Fibroblast of peridontal ligament (primary cell): ENCODE data around the gene KLK3.

Source experiments
- DNase-seq: peaks from one replicate; pipeline ENCODE4 v3.0.0-alpha.2; 2010; ENCODE audit errors: extremely low read depth

KLK3 gene

DNA sequence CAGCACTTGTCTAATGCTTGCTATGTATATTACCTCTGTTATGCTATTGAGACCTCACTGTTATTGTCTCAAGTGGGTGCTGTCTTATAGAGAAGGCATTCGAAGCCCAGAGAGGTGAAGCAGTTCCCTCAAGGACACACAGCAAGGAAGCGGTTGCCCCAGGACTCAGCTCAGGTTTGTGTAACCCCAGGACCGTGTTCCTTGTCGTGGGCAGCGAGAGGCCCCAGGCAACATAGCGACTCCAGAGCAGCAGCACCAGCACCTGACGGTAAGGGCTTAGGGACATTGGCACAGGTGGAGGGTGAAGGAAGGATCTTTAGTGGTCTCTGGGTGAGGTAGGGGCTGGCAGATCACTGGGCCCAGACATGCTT is 23.7 kb upstream of the KLK3 start:
- DNase-seq: no peak

DNA sequence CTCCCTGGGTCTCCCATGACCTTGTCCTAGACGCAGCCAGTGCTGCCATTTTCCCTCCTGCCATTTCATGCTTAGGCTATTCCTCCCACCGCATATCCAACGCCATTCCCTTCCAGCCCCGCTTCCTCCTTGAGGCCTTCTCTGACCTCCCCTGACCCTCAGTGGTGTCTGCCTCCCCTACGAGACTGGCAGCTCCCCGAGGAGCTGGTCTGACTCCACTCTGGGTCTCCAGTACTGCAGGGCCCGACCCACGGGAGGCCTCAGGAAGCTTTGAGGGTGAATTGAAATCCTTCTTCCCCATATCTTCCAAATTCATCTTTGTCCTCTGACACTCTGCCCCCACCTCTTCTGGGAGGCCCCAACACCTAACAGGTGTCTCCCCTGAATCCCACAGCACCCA is 22.0 kb upstream of the KLK3 start:
- DNase-seq: no peak

DNA sequence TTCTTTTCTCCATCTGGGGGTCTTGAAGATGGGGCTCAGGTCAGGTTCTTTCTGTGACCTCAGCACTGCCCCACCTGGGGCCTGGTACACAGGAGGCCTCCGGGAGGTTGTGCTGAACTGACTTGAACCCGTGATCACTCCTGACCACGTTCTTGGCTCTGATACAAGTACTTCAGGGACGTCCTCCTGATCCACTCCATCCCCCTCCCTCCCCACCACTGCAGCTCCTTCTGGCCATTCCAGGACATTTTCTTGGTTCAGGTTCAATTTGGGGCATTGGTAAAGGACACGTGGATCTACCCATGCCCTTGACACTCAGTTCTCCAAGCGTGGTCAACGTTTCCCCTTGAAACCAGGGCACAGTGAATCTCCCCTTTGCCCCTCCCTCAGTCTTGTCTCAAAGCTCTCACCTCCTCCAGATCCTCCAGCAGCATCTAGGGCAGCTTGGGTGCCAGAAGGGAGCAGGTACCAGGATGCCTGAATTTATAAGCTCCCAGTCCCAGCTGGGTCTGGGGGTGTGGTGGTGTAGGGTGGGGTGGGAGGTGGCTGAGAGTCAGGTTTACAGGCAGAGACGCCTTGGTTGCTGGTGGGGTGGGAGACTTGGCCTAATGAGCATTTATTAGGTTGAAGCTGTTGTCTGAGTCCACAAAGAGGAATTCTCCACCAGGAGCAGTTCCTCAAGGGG is 21.5 kb upstream of the KLK3 start, which contains the start of gene KLK15:
Gene KLK15, minus strand, starts transcription at position 458 of the 685 bp plus-strand sequence. CDS start 2,082 bp downstream, outside the sequence.
- no peak for DNase-seq

DNA sequence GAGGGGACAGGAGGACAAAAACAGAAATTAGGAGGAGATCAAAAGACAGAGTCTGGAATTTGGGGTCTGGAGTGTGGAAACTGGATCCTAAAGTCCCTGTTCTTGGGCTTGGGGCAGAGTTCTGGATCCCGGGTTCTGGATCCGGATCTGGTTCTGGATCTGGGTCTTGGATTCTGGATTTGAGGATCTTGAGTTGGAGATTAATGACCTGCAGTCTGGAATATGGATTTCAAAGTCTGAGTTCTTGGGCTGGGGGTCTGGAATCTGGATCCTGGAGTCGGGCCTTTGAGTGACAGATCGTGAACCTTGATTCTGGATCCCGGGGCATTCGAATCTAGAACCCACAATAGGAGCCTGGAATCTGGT is 20.9 kb upstream of the KLK3 start:
- DNase-seq: no peak

DNA sequence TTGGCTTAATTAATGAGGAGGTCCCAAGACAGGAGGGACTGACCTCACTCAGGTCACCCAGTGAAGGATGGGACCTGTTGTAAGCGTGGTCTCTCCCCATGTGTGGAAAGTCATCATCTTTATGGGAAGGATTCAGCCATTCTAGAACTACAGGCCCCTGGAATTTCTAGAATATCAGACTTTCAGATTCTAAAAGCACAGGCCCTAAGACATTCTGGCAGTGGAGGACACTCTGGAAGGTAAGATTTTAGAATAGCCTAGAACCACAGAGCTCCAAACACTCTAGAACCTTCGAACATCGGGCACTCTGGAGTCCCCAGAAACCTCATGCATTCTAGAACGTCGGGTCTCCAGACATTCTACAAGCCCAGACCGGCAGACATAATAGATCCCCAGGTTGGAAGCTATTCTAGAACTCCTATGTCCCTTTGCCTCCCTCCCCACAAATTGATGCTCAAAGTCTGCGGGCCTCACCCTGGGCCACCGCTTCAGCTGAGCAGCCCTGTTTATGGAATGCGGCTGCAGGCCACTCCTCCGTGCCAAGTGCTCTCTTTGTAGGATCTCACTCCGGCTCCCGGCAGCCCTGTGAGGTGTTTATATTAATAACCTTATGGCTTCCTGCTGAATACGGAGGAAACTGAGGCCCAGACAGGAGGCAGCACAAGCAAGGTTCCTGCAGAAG is 19.5 kb upstream of the KLK3 start:
- no peak for DNase-seq

DNA sequence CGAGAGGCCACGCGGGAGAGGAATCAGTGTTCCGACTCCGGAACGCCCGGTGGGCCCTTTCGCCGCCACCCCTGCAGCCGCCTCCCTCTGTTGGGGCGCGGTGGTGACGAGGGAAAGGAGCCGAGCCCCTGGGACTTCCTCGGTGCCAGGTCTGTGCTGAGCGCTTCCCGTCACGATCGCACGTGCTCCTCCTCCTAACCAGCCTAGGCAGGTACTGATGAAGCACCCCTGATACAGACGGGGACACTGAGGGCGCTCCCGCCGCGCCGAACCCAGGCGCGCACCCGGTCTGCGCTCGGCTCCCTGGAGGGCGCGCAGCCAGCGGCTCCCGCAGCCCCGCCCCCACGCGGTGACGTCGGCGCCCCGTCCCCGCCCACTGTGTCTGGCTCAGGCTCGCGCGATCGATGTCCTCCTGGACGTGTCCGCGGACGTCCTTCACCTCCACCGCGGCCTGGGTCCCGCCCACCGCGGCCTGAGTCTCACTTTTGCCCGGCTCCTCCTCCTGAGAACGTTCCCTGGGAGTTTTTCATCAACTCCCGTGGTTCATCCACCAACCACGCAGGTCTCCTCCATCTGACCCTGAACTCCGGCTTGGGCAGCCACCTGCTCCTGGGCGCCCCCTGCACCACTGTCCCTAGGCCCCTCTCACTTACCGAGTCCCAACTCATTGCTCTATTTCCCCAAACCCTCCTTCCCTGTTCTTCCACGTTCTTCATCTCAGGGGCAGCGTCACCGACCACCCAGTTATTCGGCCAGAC is 18.8 kb upstream of the KLK3 start:
- peak; percentile 6 for DNase-seq

DNA sequence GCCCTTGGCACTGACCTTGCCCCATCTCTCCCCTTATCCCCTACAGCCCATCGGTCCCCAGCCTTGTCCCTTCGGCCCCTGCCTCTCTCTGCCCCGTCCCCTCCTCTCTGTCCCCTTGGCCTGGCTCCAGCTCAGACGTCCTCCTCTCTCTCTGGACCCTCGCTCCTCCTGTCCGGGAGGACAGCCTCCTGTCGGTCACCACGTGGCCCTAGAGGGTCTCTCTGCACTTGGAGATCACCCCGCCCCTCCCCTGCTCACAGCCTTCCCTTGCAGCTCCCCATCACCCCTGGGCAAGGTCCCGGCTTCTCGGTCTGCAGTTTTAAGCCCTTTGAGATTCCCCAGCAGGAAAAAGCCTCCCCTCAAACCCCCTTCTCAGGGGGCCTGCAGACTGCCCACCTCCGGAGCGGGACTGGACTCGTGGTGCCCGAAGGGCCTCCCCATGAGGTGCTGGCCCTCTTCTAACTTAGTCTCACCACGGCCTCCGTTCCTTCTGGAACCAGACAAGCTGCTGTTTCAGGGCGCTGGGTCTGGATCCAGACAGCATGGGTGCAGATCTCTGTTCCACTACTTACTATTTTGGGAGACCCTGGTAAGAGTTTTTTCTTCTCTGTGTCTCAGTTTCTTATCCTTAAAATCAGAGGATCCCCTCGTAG is 18.0 kb upstream of the KLK3 start:
- DNase-seq: no peak

DNA sequence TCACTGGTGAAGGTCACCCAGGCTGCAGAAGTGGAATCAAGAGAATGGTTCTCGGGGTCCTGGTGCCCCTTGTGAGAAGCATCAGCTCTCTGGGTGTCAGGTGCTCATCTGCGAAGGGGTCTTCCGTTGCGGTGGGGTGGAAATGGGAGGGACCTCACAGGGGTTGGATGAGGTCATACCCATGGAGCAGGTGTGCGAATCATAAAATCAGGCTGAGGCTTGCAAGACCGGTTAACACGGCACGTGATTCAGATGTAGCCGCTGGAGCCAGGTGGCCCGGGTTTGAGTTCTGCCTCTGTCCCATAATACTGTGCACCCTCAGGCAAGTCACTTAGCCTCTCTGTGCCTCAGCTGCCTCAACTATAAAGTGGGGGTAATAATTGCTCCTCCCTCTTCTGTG is 17.4 kb upstream of the KLK3 start:
- DNase-seq: no peak

DNA sequence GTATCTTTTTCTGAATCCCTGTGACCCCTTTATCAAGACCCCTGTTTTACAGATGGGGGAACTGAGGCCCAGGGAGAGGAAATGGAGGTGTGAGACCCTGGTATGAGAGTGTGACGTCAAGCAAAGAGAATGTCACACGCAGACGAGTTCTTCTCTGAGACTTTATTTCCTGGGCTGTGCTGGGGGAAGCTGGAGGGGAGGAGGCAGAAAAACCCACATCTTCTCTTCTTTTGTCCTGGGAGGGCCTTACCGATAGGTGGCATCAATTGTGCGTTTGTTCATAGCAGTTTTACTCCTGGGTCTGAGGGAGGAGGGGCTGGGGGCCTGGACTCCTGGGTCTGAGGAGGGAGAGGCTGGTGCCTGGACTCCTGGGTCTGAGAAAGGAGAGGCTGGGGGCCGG is 16.5 kb upstream of the KLK3 start:
- no peak for DNase-seq

DNA sequence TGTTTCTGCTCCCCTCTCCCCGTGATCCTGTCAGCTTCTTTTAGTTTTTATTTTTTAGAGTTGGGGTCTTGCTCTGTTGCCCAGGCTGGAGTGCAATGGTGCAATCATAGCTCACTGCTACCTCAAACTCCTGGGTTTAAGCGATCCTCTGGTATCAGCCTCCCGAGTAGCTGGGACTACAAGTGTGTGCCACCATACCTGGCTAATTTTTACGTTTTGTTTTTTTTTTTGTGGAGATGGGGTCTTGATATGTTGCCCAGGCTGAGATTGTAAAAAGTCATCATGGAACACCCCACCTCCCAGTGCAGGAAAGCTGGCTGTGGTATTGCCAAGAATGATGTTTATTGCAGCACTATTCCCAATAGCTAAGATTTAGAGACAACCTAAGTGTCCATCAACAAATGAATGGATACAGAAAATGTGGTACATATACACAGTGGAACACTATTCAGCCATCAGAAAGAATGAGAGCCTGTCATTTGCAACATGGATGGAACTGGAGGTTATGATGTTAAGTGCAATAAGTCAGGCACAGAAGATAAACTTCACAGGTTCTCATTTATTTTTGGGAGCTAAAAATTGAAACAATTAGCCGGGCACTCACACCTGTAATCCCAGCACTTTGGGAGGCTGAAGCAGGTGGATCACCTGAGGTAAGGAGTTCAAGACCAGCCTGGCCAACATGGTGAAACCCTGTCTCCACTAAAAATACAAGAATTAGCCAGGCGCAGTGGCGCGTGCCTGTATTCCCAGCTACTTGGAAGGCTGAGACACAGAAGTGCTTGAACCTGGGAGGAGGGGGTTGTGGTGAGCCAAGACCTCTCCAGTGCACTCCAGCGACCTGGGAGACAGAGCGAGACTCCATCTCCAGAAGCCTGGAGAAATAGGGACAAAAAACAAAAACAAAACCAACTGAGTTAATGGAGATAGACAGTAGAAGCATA is 14.7 kb upstream of the KLK3 start:
- DNase-seq: no peak

DNA sequence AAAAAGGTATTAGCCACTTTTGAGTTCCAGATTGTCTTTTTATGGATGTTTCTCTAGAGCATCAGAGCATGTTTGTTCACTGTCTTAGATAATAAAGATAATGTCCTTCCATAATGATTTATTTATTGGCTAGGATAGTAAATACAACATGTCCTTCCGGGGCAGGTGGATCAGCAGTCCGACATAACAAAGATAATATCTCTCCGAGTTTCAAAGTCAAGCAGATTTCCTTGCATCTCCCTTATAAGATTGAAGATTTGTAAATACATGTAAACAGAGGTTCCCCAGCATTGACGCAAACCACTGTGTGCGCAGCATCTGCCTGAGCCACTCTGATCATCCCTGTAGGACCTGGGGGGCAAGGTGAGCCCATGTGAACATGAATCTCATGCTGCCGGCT is 12.6 kb upstream of the KLK3 start:
- DNase-seq: no peak

DNA sequence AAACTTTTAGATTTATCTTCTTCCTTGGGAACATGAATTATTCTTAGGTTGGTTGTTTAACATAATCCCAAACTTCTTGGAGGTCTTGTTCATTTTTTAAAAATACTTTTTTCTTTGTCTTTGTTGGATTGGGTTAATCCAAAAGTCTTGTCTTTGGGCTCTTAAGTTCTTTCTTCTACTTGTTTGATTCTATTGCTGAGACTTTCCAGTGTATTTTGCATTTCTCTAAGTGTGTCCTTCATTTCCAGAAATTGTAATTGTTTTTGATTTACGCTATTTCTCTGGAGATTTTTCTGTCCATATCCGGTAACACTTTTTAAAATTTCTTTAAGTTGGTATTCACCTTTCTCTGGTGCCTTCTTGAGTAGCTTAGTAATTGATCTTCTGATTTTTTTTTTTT is 11.5 kb upstream of the KLK3 start:
- DNase-seq: no peak

DNA sequence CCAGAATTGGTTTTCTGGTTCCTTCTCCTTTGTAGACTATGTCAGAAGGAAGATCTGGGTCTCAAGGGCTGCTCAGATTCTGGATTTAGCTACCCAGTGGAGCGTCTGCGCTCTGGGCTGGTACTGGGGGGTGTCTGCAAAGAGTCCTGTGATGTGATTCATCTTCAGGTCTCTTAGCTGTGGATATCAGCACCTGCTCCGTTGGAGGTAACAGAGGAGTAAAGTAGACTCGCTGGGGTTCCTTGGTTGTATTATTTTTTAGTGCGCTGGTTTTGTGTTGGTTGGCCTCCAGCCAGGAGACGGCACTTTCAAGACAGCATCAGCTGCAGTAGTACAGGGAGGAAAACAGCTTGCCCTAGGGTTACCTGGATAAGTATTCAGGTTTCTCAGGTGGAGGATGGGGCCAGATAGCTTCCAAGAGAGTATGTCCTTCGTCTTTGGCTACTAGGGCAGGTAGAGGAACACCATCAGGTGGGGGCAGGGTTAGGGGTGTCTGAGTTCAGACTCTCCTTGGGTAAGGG is 11.0 kb upstream of the KLK3 start:
- DNase-seq: no peak

DNA sequence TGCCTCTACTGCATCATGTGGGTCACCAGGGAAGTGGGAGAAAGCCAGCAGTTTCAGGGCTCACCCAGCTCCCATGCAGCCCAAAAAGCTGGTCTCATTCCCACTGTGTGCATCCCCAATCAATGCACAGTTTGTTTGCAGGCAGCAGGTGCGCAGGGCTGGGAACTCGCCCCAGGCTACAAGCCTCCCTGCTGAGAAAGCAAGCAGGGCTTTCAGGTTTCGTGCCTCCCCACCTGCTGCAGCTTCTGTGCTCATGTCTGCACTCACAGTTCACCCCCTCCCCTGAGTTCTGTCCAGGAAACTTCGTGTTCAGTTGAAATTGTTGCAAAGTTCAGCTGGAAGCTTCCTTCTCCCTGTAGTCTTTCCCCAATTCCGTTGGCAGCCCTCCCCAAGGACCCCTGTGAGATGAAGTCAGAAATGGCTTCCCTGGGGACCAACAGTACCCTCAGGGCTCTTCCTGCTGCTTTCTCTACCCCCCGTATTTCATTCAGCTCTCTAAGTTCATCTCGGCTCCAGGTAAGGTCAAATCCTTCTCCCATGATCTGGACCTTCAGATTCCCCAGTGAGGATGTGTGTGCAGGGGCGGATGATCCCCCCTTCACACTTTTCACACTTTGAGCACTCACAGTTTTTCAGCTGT is 10.3 kb upstream of the KLK3 start:
- no peak for DNase-seq

DNA sequence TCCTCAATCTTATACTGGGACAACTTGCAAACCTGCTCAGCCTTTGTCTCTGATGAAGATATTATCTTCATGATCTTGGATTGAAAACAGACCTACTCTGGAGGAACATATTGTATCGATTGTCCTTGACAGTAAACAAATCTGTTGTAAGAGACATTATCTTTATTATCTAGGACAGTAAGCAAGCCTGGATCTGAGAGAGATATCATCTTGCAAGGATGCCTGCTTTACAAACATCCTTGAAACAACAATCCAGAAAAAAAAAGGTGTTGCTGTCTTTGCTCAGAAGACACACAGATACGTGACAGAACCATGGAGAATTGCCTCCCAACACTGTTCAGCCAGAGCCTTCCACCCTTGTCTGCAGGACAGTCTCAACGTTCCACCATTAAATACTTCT is 4.0 kb upstream of the KLK3 start:
- no peak for DNase-seq

DNA sequence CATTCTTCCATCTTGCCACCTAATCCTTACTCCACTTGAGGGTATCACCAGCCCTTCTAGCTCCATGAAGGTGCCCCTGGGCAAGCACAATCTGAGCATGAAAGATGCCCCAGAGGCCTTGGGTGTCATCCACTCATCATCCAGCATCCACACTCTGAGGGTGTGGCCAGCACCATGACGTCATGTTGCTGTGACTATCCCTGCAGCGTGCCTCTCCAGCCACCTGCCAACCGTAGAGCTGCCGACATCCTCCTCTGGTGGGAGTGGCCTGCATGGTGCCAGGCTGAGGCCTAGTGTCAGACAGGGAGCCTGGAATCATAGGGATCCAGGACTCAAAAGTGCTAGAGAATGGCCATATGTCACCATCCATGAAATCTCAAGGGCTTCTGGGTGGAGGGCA is 3.1 kb upstream of the KLK3 start:
- DNase-seq: no peak

DNA sequence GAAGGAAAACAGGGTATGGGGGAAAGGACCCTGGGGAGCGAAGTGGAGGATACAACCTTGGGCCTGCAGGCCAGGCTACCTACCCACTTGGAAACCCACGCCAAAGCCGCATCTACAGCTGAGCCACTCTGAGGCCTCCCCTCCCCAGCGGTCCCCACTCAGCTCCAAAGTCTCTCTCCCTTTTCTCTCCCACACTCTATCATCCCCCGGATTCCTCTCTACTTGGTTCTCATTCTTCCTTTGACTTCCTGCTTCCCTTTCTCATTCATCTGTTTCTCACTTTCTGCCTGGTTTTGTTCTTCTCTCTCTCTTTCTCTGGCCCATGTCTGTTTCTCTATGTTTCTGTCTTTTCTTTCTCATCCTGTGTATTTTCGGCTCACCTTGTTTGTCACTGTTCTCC is 2.7 kb downstream of the KLK3 start:
- no peak for DNase-seq

DNA sequence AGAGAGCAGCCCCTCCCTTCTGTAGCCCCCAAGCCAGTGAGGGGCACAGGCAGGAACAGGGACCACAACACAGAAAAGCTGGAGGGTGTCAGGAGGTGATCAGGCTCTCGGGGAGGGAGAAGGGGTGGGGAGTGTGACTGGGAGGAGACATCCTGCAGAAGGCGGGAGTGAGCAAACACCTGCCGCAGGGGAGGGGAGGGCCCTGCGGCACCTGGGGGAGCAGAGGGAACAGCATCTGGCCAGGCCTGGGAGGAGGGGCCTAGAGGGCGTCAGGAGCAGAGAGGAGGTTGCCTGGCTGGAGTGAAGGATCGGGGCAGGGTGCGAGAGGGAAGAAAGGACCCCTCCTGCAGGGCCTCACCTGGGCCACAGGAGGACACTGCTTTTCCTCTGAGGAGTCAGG is 4.2 kb downstream of the KLK3 start:
- no peak for DNase-seq

DNA sequence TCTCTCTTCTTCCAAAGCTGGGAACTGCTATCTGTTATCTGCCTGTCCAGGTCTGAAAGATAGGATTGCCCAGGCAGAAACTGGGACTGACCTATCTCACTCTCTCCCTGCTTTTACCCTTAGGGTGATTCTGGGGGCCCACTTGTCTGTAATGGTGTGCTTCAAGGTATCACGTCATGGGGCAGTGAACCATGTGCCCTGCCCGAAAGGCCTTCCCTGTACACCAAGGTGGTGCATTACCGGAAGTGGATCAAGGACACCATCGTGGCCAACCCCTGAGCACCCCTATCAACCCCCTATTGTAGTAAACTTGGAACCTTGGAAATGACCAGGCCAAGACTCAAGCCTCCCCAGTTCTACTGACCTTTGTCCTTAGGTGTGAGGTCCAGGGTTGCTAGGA is 5.1 kb downstream of the KLK3 start:
- no peak for DNase-seq

DNA sequence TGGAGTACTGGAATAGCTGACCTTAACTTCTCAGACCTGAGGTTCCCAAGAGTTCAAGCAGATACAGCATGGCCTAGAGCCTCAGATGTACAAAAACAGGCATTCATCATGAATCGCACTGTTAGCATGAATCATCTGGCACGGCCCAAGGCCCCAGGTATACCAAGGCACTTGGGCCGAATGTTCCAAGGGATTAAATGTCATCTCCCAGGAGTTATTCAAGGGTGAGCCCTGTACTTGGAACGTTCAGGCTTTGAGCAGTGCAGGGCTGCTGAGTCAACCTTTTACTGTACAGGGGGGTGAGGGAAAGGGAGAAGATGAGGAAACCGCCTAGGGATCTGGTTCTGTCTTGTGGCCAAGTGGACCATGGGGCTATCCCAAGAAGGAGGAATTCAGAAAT is 6.3 kb downstream of the KLK3 start:
- no peak for DNase-seq
